Testis (tissue), 2 donors: ENCODE measurements around the gene HUNK.

ENCODE experiments used
- POLR2A ChIP-seq: fragments of 450-650 bp; IDR thresholded peaks from one replicate; pipeline ENCODE4 v1.6.1; 2017; ENCODE audit warnings: antibody characterized with exemption, mild to moderate bottlenecking, moderate library complexity
- TF ChIP-seq, protein P1 (sequence below), 3 experiments: fragments of 450-650 bp in 2 of 3; fragments of 200-600 bp in 1 of 3; sonication (generic) in 1 of 3; IDR thresholded peaks; one replicate each; pipeline ENCODE4 v1.5.1; 2016 to 2019; ENCODE audit warnings: antibody characterized with exemption in 3 of 3, mild to moderate bottlenecking in 2 of 3, moderate library complexity in 1 of 3

DNA sequence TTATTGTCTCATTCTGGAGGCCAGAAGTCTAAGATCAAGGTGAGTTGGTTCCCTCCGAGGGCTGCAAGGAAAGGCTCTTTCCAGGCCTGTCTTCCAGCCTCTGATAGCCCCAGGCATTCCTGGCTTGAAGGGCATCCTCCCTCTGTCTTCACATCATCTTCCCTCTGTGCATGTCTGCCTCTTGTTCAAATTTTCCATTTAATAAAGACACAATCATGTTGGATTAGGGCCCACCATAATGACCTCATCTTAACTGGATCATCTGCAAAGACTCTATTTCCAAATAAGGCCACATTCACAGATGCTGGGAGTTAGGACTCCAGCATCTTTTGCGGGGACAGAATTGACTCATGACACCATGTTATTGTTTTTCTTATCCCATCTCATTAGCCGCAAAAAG, 24.5 kb downstream of the HUNK start:
- TF ChIP-seq, protein P1, sequence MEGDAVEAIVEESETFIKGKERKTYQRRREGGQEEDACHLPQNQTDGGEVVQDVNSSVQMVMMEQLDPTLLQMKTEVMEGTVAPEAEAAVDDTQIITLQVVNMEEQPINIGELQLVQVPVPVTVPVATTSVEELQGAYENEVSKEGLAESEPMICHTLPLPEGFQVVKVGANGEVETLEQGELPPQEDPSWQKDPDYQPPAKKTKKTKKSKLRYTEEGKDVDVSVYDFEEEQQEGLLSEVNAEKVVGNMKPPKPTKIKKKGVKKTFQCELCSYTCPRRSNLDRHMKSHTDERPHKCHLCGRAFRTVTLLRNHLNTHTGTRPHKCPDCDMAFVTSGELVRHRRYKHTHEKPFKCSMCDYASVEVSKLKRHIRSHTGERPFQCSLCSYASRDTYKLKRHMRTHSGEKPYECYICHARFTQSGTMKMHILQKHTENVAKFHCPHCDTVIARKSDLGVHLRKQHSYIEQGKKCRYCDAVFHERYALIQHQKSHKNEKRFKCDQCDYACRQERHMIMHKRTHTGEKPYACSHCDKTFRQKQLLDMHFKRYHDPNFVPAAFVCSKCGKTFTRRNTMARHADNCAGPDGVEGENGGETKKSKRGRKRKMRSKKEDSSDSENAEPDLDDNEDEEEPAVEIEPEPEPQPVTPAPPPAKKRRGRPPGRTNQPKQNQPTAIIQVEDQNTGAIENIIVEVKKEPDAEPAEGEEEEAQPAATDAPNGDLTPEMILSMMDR (IDR thresholded peaks at IDR 0.05): no peak
- no peak for TF ChIP-seq POLR2A
